GM12892 (cell line): Measurements from ENCODE around the gene TBC1D22A.

Experiments
- DNase-seq: peaks from one replicate; pipeline ENCODE4 v3.0.0; 2011; ENCODE audit not compliant: insufficient read length
- FAIRE-seq: peaks from 2 replicates; lab custom pipeline; 2011; peaks lifted over from hg19 to GRCh38; lab: Jason Lieb, UNC
- POLR2A ChIP-seq: IDR thresholded peaks from 2 replicates; pipeline ENCODE4 v1.6.1; 2011; ENCODE audit warnings: low read depth, low read length, control low read depth
- POLR2AphosphoS5 ChIP-seq: IDR thresholded peaks from 2 replicates; pipeline ENCODE4 v1.6.1; 2011; ENCODE audit warnings: low read depth, low read length, control low read depth
- TAF1 ChIP-seq: IDR thresholded peaks from 2 replicates; pipeline ENCODE4 v1.6.1; 2011; ENCODE audit warnings: low read depth, mild to moderate bottlenecking, control low read depth, low read length, borderline replicate concordance

Gene TBC1D22A

GRCh38 chr22:46829117-46829891 is 66.9 kb downstream of the TBC1D22A start:
- TF ChIP-seq POLR2AphosphoS5 (no peak), POLR2A (no peak), TAF1 (no peak)
- no peak for DNase-seq
- FAIRE-seq = no peak

- DNase-seq = no peak
Observed at GRCh38 chr22:46829941-46830715, 67.7 kb downstream of the TBC1D22A start.

GRCh38 chr22:46830841-46831240 is 68.4 kb downstream of the TBC1D22A start:
- DNase-seq = no peak
- FAIRE-seq = no peak
- TF ChIP-seq POLR2A (no peak), TAF1 (no peak), POLR2AphosphoS5 (no peak)

More at GRCh38 chr22:46829941-46830715, 67.7 kb downstream of the TBC1D22A start:
- TF ChIP-seq POLR2AphosphoS5 (no peak), TAF1 (no peak), POLR2A (no peak)
- FAIRE-seq = no peak

GRCh38 chr22:46833228-46833627 is 70.8 kb downstream of the TBC1D22A start:
- DNase-seq = no peak
- no peak for FAIRE-seq
- TF ChIP-seq POLR2A (no peak), TAF1 (no peak), POLR2AphosphoS5 (no peak)

GRCh38 chr22:46834021-46834737 is 71.7 kb downstream of the TBC1D22A start:
- DNase-seq = no peak
- FAIRE-seq = no peak
- TF ChIP-seq POLR2A (no peak), POLR2AphosphoS5 (no peak), TAF1 (no peak)

- FAIRE-seq = no peak
- no peak for DNase-seq
- TF ChIP-seq POLR2AphosphoS5 = no peak
- no peak for TF ChIP-seq TAF1
Observed at GRCh38 chr22:46835288-46835687, 72.8 kb downstream of the TBC1D22A start.

- TF ChIP-seq POLR2AphosphoS5 = no peak
- TF ChIP-seq TAF1 = no peak
- TF ChIP-seq POLR2A = no peak
- DNase-seq = no peak
- no peak for FAIRE-seq
Observed at GRCh38 chr22:46835693-46836092, 73.2 kb downstream of the TBC1D22A start.

- no peak for TF ChIP-seq TAF1
- TF ChIP-seq POLR2AphosphoS5 = no peak
- TF ChIP-seq POLR2A = no peak
- no peak for DNase-seq
- no peak for FAIRE-seq
Observed at GRCh38 chr22:46841522-46841921, 79.1 kb downstream of the TBC1D22A start.

- no peak for FAIRE-seq
- DNase-seq = no peak
- TF ChIP-seq POLR2AphosphoS5 = no peak
- TF ChIP-seq POLR2A = no peak
- no peak for TF ChIP-seq TAF1
Observed at GRCh38 chr22:46842606-46843005, 80.2 kb downstream of the TBC1D22A start.

- FAIRE-seq = no peak
- TF ChIP-seq POLR2A = no peak
- TF ChIP-seq POLR2AphosphoS5 = no peak
- TF ChIP-seq TAF1 = no peak
- DNase-seq = no peak
Observed at GRCh38 chr22:46843821-46844255, 81.4 kb downstream of the TBC1D22A start.

GRCh38 chr22:46844606-46845210 is 82.3 kb downstream of the TBC1D22A start:
- FAIRE-seq = no peak
- TF ChIP-seq POLR2A = no peak
- no peak for TF ChIP-seq TAF1
- no peak for TF ChIP-seq POLR2AphosphoS5
- DNase-seq = no peak
